HG02938 (cell line): ENCODE measurements around the gene OR51B2.
A peak's percentile ranks its signal among the peaks of the same experiment; 100 is the strongest.

Experiments
- ATAC-seq: cut with Tn5 transposase; IDR thresholded peaks from one replicate; pipeline ENCODE4 v1.9.1; 2021; ENCODE audit warnings: mild to moderate bottlenecking, moderate library complexity; ENCODE audit not compliant: unreplicated experiment

The OR51B2 gene

DNA sequence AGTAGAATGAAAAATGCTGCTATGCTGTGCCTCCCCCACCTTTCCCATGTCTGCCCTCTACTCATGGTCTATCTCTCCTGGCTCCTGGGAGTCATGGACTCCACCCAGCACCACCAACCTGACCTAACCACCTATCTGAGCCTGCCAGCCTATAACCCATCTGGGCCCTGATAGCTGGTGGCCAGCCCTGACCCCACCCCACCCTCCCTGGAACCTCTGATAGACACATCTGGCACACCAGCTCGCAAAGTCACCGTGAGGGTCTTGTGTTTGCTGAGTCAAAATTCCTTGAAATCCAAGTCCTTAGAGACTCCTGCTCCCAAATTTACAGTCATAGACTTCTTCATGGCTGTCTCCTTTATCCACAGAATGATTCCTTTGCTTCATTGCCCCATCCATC lies 39.5 kb downstream of the OR51B2 start:
- ATAC-seq, result no peak

DNA sequence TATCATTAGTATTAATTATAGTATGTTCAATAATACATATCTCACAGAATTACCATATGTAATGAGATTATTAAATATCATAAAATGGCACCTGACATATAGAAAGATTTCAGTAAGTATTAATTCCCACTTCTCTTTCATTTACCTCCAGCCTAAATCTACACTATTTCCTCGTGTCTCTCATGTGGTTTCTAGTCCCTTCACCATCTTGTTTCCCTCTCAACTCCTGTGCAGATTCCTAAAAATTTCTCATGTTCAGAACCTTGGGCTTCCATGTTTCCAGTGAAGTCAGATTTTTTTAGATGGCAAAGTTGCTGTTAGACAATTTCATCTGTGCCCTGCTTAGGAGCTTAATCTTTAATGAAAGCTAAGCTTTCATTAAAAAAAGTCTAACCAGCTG lies 40.2 kb downstream of the OR51B2 start:
- no peak for ATAC-seq

DNA sequence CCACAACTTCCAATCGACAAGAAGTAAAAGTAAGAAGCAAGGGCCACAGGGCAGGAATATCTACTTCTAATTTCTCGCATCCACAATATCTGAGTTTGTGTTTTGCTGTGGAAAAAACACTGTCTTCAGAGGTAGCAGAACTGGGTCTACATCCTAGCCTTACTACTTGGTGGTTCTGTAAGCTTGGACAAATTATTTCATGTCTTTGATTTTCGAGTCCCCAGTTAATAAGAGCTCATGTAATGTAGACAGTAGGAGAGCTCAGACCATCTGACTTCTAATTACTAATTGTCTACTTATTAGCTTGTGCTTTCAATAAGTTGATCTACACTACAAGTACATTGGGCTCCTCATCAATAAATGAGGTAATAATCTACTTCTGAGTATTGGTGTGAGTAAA lies 41.0 kb downstream of the OR51B2 start:
- no peak for ATAC-seq

DNA sequence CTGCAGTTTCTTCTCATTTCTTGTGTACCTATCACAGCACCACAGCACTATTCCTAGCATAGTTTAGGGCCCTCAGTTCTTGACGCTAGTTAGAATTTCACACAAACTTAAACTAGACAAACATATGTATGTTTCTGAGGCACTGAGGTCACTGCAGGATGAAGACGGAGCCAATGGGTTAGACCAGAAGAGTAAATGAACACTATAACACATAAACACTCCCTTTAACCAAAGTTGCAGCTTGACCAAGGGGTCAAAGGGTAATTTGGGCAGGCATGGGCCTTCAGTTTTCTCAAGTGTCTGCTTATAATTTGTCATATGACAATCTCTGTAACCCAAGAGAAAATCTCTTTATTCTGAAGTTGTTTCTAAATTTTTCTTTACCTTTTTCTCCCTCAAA lies 41.5 kb downstream of the OR51B2 start:
- no peak for ATAC-seq

DNA sequence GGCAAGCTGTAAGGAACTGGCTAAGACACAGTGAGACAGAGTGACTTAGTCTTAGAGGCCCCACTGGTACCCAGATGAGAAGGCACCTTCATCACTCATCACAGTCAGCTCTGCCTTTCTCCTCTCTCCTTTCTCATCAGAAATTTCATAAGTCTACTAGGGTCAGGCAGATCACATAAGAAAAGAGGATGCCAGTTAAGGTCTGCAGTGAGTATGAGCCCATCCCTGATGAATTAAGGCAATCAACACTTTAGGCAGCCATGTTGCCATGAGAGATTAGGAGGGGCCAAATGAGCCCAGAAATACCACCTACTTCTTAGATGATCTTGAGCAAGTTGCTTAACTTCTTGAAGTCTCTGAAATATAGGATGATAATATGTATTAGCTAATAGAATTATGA lies 42.5 kb downstream of the OR51B2 start:
- ATAC-seq, result no peak

DNA sequence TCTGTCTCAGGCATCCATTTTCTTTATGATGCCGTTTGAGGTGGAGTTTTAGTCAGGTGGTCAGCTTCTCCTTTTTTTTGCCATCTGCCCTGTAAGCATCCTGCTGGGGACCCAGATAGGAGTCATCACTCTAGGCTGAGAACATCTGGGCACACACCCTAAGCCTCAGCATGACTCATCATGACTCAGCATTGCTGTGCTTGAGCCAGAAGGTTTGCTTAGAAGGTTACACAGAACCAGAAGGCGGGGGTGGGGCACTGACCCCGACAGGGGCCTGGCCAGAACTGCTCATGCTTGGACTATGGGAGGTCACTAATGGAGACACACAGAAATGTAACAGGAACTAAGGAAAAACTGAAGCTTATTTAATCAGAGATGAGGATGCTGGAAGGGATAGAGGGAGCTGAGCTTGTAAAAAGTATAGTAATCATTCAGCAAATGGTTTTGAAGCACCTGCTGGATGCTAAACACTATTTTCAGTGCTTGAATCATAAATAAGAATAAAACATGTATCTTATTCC lies 43.5 kb downstream of the OR51B2 start:
- peak; percentile 95 for ATAC-seq

DNA sequence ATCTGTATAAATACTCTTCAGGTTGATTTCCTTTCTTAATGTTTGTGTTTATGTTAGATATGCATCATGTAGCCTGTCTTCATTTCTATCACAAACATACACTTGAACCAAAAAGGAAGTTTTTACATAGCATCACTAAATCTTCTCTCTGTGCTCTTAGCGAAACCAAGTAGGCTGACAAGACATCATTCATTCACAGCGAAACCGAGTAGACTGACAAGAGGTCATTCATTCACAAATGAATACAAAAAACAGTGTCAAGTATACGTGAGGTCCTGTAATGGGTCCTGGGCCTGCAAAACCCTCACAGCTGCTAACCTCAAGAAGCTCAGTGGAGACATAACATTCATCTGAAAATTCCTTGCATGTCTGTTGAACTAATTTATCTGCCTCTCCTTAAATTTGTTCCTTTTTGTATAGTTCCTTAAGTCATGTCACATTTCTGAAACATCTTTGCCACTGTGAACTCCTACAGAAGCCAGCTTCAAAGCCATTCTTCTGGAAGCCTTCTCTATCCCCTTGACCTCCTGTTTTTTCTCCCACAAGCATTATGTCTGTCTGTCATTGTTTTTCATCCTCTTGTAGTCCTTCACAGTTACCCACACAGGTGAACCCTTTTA lies 44.5 kb downstream of the OR51B2 start:
- ATAC-seq, result no peak

DNA sequence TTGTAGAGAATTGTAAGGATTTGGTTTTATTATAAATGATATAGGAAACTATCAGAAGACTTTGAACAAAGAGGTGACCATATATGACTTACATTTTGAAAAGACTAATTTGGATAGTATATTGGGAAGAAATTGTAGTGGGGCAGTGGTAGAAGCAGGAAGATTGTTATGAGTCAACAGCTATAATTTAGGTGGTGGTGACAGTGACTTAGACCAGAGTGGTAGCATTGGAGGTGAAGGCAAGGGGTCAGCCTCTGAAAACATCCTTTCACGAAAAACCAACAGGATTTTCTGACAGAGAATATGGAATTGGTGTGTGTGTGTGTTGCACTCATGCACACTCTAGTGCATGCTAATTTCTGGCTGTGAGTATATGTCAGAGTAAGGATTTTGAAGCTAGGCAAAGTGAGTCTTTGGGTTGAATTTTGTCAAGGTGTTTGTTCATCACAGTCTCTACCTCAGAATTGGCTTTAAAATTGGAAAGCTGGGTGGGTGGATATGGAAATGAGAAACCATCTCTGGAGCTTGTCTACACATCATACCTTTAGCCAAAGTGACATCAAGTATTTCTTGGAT lies 46.2 kb downstream of the OR51B2 start:
- no peak for ATAC-seq

DNA sequence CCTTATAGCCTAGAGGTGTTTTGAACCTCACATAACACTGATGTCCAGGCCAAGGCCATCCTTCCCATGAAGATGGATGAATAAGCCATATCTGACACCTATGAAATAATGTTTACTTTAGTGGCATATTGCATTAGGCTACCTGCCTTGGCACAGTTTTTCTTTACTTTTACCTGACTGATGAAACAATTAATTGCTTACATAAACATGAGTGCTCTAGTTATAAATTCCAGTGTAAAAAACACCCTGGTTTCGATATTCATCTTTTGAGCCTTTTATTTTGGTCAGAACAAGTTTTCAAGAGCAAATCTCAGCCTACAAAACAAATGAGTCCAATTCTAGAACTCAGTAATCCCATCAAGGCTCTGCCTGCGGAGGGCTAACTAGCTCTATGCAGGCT lies 47.4 kb downstream of the OR51B2 start:
- ATAC-seq, result no peak

DNA sequence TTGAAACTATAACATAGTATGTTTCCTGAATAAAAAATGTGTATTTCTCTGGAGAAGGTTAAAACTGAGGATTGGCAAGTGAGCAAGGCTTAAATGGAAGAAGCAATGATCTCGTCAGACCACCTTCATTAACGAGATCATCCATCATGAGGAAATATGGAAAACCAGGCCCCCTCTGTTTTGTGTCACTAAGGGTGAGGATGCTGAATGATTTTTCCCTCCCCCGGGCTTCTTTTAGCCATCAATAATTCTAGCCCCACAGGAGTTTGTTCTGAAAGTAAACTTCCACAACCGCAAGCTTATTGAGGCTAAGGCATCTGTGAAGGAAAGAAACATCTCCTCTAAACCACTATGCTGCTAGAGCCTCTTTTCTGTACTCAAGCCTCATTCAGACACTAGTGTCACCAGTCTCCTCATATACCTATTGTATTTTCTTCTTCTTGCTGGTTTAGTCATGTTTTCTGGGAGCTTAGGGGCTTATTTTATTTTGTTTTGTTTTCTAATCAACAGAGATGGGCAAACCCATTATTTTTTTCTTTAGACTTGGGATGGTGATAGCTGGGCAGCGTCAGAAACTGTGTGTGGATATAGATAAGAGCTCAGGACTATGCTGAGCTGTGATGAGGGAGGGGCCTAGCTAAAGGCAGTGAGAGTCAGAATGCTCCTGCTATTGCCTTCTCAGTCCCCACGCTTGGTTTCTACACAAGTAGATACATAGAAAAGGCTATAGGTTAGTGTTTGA lies 48.6 kb downstream of the OR51B2 start:
- no peak for ATAC-seq

DNA sequence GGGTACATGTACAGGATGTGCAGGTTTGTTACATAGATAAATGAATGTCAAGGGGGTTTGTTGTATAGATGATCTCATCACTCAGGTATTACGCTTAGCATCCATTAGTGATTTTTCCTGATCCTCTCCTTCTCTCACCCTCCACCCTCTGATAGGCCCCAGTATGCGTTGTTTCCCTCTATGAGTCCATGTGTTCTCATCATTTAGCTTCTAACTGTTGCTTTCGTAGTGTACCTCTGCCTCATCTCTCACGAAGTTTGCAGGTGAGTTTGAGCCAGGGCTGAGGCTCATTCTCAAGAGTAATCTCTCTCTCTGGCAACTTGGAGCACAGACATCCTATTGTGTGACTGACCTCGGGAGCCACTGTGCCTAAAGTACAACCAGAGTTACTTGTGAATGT lies 49.7 kb downstream of the OR51B2 start:
- ATAC-seq, result no peak
